HepG2 (cell line): Measurements from ENCODE around the gene CAMKV. TPM values are rescaled to one million over a fixed set of nuclear protein-coding genes. Genes with fewer than 3 reads are reported as not detected.

Experiments used
- BRD4 ChIP-seq: sonication (generic); formaldehyde crosslinking; IDR thresholded peaks from 2 replicates; pipeline ENCODE4 v1.4.0; 2020; ENCODE audit warnings: missing genetic modification reagents
- CHD4 ChIP-seq: fragments of 200-600 bp; sonication (generic); IDR thresholded peaks from 2 replicates; pipeline ENCODE4 v1.7.0; 2017; ENCODE audit warnings: mild to moderate bottlenecking, low read length, borderline replicate concordance
- IRF2 ChIP-seq: IDR thresholded peaks from 2 replicates; pipeline ENCODE4 v1.6.1; 2018; ENCODE audit warnings: missing genetic modification reagents, missing compliant biosample characterization
- JDP2 ChIP-seq: sonication (generic); formaldehyde crosslinking; IDR thresholded peaks from 2 replicates; pipeline ENCODE4 v1.8.1; 2022; ENCODE audit warnings: missing genetic modification reagents, borderline replicate concordance
- KAT7 ChIP-seq: IDR thresholded peaks from 2 replicates; pipeline ENCODE4 v1.6.1; 2018; ENCODE audit warnings: borderline replicate concordance, missing compliant biosample characterization
- RAD21 ChIP-seq: fragments of 450-650 bp; formaldehyde crosslinking; IDR thresholded peaks from 2 replicates; pipeline ENCODE4 v1.5.0; 2020; ENCODE audit warnings: mild to moderate bottlenecking
- TGIF2 ChIP-seq: IDR thresholded peaks from 2 replicates; pipeline ENCODE4 v1.6.1; 2016; ENCODE audit warnings: control low read depth, missing compliant biosample characterization
- XBP1 ChIP-seq: sonication (generic); formaldehyde crosslinking; IDR thresholded peaks from 2 replicates; pipeline ENCODE4 v1.5.0; 2020; ENCODE audit warnings: missing genetic modification reagents
- ZNF20 ChIP-seq: sonication (generic); formaldehyde crosslinking; IDR thresholded peaks from 2 replicates; pipeline ENCODE4 v1.4.0; 2020; ENCODE audit warnings: mild to moderate bottlenecking, moderate library complexity, missing genetic modification reagents
- ZNF660 ChIP-seq: sonication (generic); formaldehyde crosslinking; IDR thresholded peaks from 2 replicates; pipeline ENCODE4 v1.5.1; 2020; ENCODE audit warnings: mild to moderate bottlenecking, low read depth, missing genetic modification reagents, borderline replicate concordance
- ZNF747 ChIP-seq: sonication (generic); formaldehyde crosslinking; IDR thresholded peaks from 2 replicates; pipeline ENCODE4 v1.8.1; 2023; ENCODE audit warnings: missing genetic modification reagents, mild to moderate bottlenecking, borderline replicate concordance
- ZNF83 ChIP-seq: sonication (generic); formaldehyde crosslinking; IDR thresholded peaks from 2 replicates; pipeline ENCODE4 v1.4.0; 2020; ENCODE audit warnings: missing genetic modification reagents, mild to moderate bottlenecking, borderline replicate concordance
- polyA plus RNA-seq, 8 experiments: library from polyadenylated mRNA; depleted of rRNA in 3 of 8; stranded (reverse) in 7 of 8; unstranded in 1 of 8; fragments of >200 nt; fragmentation: Illumina TruSeq in 4 of 8; extraction: Trizol in 4 of 8; gene quantifications; 2 replicates each; pipeline versions ENCODE4 v1.2.1 to v1.2.3, GENCODE V29; 2011 to 2016; ENCODE audit warnings: low read depth in 4 of 8, missing spikeins in 1 of 8, mixed read lengths in 1 of 8; ENCODE audit not compliant: insufficient read depth in 1 of 8
- total RNA-seq, 5 experiments: library from RNA; depleted of rRNA; stranded (reverse); fragments of >200 nt; fragmentation: Illumina TruSeq; extraction: Trizol; gene quantifications; 2 replicates each; pipeline ENCODE4 v1.2.3, GENCODE V29; 2016; ENCODE audit warnings: low read depth in 1 of 5
- TF ChIP-seq, protein P1 (sequence below): sonication (generic); formaldehyde crosslinking; IDR thresholded peaks from 2 replicates; pipeline ENCODE4 v1.5.0; 2020; ENCODE audit warnings: mild to moderate bottlenecking, missing genetic modification reagents
- TF ChIP-seq, protein P2 (sequence below): sonication (generic); formaldehyde crosslinking; IDR thresholded peaks from 2 replicates; pipeline ENCODE4 v1.4.0; 2020; ENCODE audit warnings: mild to moderate bottlenecking, missing genetic modification reagents
- TF ChIP-seq, protein P3 (sequence below): IDR thresholded peaks from 2 replicates; pipeline ENCODE4 v1.6.1; 2016; ENCODE audit warnings: missing compliant biosample characterization, missing genetic modification reagents, borderline replicate concordance
- TF ChIP-seq, protein P4 (sequence below): sonication (generic); formaldehyde crosslinking; IDR thresholded peaks from 2 replicates; pipeline ENCODE4 v1.9.0; 2022; ENCODE audit warnings: missing genetic modification reagents, mild to moderate bottlenecking, borderline replicate concordance
- TF ChIP-seq, protein P5 (sequence below): sonication (generic); formaldehyde crosslinking; IDR thresholded peaks from 2 replicates; pipeline ENCODE4 v1.5.1; 2020; ENCODE audit warnings: mild to moderate bottlenecking, moderate library complexity, missing genetic modification reagents

CAMKV gene
- total and polyA plus RNA-seq, 2 of the 13 experiments (the other 11 are each of a cell fraction or from before 2014, with no cell fraction given) = 0.13 to 0.15 TPM

DNA sequence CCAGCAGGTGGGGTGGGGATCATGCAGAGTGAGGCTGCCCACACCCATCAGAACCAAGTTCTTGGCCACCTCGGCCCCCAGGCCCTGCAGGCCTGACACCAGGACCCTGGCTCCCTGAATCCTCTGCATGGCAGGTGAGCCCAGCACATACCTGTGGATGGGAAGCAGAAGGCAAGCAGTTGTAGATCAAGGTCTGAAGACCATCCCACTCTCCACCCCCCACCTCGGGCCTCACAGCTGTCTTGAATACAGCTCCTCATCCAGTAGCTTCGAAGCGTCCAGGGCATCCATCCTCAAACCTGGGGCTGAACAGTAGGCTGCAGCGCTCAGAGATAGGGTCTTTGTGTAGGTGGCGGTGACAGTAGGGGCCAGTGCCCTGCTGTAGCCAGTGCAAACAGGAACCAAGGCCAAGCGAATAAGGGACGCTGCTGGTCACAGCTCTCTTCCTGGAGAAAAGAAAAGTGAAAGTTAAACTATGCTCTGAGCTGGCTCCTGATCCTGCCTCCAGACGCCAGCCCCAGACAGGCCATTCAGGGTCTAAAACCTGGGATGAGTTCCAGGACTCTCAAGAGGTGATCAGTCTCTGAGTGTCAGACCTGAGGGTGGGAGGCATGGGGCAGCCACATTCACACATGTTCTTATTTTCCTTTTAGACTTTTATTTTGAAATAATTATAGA lies 56.1 kb downstream of the CAMKV start, which contains the start of gene UBA7 (continued):
- TF ChIP-seq, protein P1, sequence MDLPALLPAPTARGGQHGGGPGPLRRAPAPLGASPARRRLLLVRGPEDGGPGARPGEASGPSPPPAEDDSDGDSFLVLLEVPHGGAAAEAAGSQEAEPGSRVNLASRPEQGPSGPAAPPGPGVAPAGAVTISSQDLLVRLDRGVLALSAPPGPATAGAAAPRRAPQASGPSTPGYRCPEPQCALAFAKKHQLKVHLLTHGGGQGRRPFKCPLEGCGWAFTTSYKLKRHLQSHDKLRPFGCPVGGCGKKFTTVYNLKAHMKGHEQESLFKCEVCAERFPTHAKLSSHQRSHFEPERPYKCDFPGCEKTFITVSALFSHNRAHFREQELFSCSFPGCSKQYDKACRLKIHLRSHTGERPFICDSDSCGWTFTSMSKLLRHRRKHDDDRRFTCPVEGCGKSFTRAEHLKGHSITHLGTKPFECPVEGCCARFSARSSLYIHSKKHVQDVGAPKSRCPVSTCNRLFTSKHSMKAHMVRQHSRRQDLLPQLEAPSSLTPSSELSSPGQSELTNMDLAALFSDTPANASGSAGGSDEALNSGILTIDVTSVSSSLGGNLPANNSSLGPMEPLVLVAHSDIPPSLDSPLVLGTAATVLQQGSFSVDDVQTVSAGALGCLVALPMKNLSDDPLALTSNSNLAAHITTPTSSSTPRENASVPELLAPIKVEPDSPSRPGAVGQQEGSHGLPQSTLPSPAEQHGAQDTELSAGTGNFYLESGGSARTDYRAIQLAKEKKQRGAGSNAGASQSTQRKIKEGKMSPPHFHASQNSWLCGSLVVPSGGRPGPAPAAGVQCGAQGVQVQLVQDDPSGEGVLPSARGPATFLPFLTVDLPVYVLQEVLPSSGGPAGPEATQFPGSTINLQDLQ (CRISPR knock-in tag) = no peak
- TF ChIP-seq JDP2 (CRISPR knock-in tag) (no peak), RAD21 (no peak), ZNF747 (CRISPR knock-in tag) (no peak), TGIF2 (CRISPR knock-in tag) (no peak), XBP1 (CRISPR knock-in tag) (no peak), ZNF83 (CRISPR knock-in tag) (no peak), ZNF660 (CRISPR knock-in tag) (no peak), IRF2 (CRISPR knock-in tag) (peak; percentile 100), ZNF20 (CRISPR knock-in tag) (no peak), CHD4 (no peak), KAT7 (no peak; the same call in 1 of the 2 replicates), BRD4 (CRISPR knock-in tag) (no peak)
- TF ChIP-seq, protein P2, sequence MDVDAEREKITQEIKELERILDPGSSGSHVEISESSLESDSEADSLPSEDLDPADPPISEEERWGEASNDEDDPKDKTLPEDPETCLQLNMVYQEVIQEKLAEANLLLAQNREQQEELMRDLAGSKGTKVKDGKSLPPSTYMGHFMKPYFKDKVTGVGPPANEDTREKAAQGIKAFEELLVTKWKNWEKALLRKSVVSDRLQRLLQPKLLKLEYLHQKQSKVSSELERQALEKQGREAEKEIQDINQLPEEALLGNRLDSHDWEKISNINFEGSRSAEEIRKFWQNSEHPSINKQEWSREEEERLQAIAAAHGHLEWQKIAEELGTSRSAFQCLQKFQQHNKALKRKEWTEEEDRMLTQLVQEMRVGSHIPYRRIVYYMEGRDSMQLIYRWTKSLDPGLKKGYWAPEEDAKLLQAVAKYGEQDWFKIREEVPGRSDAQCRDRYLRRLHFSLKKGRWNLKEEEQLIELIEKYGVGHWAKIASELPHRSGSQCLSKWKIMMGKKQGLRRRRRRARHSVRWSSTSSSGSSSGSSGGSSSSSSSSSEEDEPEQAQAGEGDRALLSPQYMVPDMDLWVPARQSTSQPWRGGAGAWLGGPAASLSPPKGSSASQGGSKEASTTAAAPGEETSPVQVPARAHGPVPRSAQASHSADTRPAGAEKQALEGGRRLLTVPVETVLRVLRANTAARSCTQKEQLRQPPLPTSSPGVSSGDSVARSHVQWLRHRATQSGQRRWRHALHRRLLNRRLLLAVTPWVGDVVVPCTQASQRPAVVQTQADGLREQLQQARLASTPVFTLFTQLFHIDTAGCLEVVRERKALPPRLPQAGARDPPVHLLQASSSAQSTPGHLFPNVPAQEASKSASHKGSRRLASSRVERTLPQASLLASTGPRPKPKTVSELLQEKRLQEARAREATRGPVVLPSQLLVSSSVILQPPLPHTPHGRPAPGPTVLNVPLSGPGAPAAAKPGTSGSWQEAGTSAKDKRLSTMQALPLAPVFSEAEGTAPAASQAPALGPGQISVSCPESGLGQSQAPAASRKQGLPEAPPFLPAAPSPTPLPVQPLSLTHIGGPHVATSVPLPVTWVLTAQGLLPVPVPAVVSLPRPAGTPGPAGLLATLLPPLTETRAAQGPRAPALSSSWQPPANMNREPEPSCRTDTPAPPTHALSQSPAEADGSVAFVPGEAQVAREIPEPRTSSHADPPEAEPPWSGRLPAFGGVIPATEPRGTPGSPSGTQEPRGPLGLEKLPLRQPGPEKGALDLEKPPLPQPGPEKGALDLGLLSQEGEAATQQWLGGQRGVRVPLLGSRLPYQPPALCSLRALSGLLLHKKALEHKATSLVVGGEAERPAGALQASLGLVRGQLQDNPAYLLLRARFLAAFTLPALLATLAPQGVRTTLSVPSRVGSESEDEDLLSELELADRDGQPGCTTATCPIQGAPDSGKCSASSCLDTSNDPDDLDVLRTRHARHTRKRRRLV (CRISPR knock-in tag) = no peak
- TF ChIP-seq, protein P3, sequence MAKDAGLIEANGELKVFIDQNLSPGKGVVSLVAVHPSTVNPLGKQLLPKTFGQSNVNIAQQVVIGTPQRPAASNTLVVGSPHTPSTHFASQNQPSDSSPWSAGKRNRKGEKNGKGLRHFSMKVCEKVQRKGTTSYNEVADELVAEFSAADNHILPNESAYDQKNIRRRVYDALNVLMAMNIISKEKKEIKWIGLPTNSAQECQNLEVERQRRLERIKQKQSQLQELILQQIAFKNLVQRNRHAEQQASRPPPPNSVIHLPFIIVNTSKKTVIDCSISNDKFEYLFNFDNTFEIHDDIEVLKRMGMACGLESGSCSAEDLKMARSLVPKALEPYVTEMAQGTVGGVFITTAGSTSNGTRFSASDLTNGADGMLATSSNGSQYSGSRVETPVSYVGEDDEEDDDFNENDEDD = no peak
- TF ChIP-seq, protein P4, sequence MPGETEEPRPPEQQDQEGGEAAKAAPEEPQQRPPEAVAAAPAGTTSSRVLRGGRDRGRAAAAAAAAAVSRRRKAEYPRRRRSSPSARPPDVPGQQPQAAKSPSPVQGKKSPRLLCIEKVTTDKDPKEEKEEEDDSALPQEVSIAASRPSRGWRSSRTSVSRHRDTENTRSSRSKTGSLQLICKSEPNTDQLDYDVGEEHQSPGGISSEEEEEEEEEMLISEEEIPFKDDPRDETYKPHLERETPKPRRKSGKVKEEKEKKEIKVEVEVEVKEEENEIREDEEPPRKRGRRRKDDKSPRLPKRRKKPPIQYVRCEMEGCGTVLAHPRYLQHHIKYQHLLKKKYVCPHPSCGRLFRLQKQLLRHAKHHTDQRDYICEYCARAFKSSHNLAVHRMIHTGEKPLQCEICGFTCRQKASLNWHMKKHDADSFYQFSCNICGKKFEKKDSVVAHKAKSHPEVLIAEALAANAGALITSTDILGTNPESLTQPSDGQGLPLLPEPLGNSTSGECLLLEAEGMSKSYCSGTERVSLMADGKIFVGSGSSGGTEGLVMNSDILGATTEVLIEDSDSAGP (CRISPR knock-in tag) = peak; percentile 54; the same call in 1 of the 2 replicates
- TF ChIP-seq, protein P5, sequence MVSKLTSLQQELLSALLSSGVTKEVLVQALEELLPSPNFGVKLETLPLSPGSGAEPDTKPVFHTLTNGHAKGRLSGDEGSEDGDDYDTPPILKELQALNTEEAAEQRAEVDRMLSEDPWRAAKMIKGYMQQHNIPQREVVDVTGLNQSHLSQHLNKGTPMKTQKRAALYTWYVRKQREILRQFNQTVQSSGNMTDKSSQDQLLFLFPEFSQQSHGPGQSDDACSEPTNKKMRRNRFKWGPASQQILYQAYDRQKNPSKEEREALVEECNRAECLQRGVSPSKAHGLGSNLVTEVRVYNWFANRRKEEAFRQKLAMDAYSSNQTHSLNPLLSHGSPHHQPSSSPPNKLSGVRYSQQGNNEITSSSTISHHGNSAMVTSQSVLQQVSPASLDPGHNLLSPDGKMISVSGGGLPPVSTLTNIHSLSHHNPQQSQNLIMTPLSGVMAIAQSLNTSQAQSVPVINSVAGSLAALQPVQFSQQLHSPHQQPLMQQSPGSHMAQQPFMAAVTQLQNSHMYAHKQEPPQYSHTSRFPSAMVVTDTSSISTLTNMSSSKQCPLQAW (CRISPR knock-in tag) = no peak
